HepG2 (cell line): ENCODE data around the gene ACSM5. TPM values are rescaled to one million over a fixed set of nuclear protein-coding genes. Genes with fewer than 3 reads are reported as not detected.

Experiments
- JUND ChIP-seq: sonication (generic); formaldehyde crosslinking; IDR thresholded peaks from 2 replicates; pipeline ENCODE4 v1.8.0; 2022; ENCODE audit warnings: mild to moderate bottlenecking, missing genetic modification reagents
- RFX5 ChIP-seq: IDR thresholded peaks from 2 replicates; pipeline ENCODE4 v1.6.1; 2011; ENCODE audit warnings: low read depth, low read length, improper control_type of control experiment
- SETDB1 ChIP-seq: sonication (generic); formaldehyde crosslinking; IDR thresholded peaks from 2 replicates; pipeline ENCODE4 v1.5.1; 2020; ENCODE audit warnings: missing genetic modification reagents, mild to moderate bottlenecking, borderline replicate concordance
- SMARCC2 ChIP-seq: fragments of 450-650 bp; IDR thresholded peaks from 2 replicates; pipeline ENCODE4 v1.6.1; 2017; ENCODE audit warnings: antibody characterized with exemption, mild to moderate bottlenecking
- SP140L ChIP-seq: sonication (generic); formaldehyde crosslinking; IDR thresholded peaks from 2 replicates; pipeline ENCODE4 v1.4.0; 2020; ENCODE audit warnings: missing genetic modification reagents, borderline replicate concordance
- ZBTB42 ChIP-seq: sonication (generic); formaldehyde crosslinking; IDR thresholded peaks from 2 replicates; pipeline ENCODE4 v1.5.0; 2020; ENCODE audit warnings: mild to moderate bottlenecking, missing genetic modification reagents
- ZNF263 ChIP-seq: sonication (generic); formaldehyde crosslinking; IDR thresholded peaks from 2 replicates; pipeline ENCODE4 v1.4.0; 2020; ENCODE audit warnings: missing genetic modification reagents
- ZNF274 ChIP-seq: sonication (generic); formaldehyde crosslinking; IDR thresholded peaks from 2 replicates; pipeline ENCODE4 v1.5.1; 2020; ENCODE audit warnings: mild to moderate bottlenecking, missing genetic modification reagents
- ZNF703 ChIP-seq: sonication (generic); formaldehyde crosslinking; IDR thresholded peaks from 2 replicates; pipeline ENCODE4 v1.5.1; 2020; ENCODE audit warnings: missing genetic modification reagents, mild to moderate bottlenecking, moderate library complexity, borderline replicate concordance
- ZNF724P ChIP-seq: sonication (generic); formaldehyde crosslinking; IDR thresholded peaks from 2 replicates; pipeline ENCODE4 v1.8.0; 2022; ENCODE audit warnings: missing genetic modification reagents, borderline replicate concordance
- ZNF891 ChIP-seq: sonication (generic); formaldehyde crosslinking; IDR thresholded peaks from 2 replicates; pipeline ENCODE4 v1.5.0; 2020; ENCODE audit warnings: mild to moderate bottlenecking, missing genetic modification reagents
- polyA plus RNA-seq, 8 experiments: library from polyadenylated mRNA; depleted of rRNA in 3 of 8; stranded (reverse) in 7 of 8; unstranded in 1 of 8; fragments of >200 nt; fragmentation: Illumina TruSeq in 4 of 8; extraction: Trizol in 4 of 8; gene quantifications; 2 replicates each; pipeline versions ENCODE4 v1.2.1 to v1.2.3, GENCODE V29; 2011 to 2016; ENCODE audit warnings: low read depth in 4 of 8, missing spikeins in 1 of 8, mixed read lengths in 1 of 8; ENCODE audit not compliant: insufficient read depth in 1 of 8
- total RNA-seq, 5 experiments: library from RNA; depleted of rRNA; stranded (reverse); fragments of >200 nt; fragmentation: Illumina TruSeq; extraction: Trizol; gene quantifications; 2 replicates each; pipeline ENCODE4 v1.2.3, GENCODE V29; 2016; ENCODE audit warnings: low read depth in 1 of 5
- TF ChIP-seq, protein P1 (sequence below): sonication (generic); formaldehyde crosslinking; IDR thresholded peaks from 2 replicates; pipeline ENCODE4 v1.5.0; 2020; ENCODE audit warnings: mild to moderate bottlenecking, missing genetic modification reagents, borderline replicate concordance
- TF ChIP-seq, protein P2 (sequence below): sonication (generic); formaldehyde crosslinking; IDR thresholded peaks from 2 replicates; pipeline ENCODE4 v1.4.0; 2020; ENCODE audit warnings: missing genetic modification reagents
- TF ChIP-seq, protein P3 (sequence below): sonication (generic); formaldehyde crosslinking; IDR thresholded peaks from 2 replicates; pipeline ENCODE4 v1.4.0; 2020; ENCODE audit warnings: missing genetic modification reagents
- TF ChIP-seq, protein P4 (sequence below): sonication (generic); formaldehyde crosslinking; IDR thresholded peaks from 2 replicates; pipeline ENCODE4 v1.5.1; 2020; ENCODE audit warnings: mild to moderate bottlenecking, moderate library complexity, missing genetic modification reagents

The ACSM5 gene
- total and polyA plus RNA-seq, 2 of the 13 experiments (the other 11 are each of a cell fraction or from before 2014, with no cell fraction given) = 9.1 to 15.0 TPM

DNA sequence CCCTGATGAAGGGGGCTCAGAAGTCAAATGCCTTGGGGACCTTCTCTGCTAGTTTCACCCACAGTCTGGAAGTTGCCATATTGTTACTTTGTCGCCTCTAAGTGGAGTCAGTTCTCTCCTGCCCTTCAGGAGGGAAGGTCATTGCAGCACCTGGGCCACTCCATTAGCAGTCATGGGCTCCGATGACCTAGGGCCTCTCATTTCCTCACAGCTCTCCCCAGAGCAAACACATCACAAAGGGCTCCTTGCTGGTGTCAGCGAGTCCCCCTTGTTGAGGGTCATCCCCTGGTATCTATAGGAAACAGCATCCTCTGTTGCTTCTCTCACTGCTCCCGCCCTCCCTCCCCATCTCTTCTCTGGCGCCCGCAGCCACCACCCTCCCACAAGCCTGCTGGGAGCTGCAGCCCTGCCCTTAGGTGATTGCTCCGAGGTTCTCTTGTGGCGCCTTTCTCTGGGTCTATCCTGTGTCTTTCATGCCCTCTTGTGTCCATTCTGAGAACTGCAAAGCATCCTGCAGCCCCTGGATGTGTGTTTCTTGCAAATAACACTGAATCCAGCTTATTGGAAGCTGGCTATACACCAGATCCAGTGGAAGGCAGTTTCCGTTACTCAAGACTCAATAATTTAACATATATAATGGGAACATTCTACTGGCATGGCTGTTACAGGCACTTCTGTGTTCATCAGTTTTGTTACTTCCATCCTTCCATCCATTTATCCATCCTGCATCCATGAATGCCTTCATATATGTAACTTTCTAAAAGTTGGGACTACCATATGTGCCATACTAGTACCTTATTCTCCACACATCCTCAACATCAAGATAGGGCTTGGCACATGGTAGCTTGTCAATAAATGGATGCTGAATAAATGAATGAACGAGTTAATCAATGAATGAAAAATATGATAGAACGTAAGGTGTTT lies 26.0 kb upstream of the ACSM5 start (continued):
- TF ChIP-seq, protein P1, sequence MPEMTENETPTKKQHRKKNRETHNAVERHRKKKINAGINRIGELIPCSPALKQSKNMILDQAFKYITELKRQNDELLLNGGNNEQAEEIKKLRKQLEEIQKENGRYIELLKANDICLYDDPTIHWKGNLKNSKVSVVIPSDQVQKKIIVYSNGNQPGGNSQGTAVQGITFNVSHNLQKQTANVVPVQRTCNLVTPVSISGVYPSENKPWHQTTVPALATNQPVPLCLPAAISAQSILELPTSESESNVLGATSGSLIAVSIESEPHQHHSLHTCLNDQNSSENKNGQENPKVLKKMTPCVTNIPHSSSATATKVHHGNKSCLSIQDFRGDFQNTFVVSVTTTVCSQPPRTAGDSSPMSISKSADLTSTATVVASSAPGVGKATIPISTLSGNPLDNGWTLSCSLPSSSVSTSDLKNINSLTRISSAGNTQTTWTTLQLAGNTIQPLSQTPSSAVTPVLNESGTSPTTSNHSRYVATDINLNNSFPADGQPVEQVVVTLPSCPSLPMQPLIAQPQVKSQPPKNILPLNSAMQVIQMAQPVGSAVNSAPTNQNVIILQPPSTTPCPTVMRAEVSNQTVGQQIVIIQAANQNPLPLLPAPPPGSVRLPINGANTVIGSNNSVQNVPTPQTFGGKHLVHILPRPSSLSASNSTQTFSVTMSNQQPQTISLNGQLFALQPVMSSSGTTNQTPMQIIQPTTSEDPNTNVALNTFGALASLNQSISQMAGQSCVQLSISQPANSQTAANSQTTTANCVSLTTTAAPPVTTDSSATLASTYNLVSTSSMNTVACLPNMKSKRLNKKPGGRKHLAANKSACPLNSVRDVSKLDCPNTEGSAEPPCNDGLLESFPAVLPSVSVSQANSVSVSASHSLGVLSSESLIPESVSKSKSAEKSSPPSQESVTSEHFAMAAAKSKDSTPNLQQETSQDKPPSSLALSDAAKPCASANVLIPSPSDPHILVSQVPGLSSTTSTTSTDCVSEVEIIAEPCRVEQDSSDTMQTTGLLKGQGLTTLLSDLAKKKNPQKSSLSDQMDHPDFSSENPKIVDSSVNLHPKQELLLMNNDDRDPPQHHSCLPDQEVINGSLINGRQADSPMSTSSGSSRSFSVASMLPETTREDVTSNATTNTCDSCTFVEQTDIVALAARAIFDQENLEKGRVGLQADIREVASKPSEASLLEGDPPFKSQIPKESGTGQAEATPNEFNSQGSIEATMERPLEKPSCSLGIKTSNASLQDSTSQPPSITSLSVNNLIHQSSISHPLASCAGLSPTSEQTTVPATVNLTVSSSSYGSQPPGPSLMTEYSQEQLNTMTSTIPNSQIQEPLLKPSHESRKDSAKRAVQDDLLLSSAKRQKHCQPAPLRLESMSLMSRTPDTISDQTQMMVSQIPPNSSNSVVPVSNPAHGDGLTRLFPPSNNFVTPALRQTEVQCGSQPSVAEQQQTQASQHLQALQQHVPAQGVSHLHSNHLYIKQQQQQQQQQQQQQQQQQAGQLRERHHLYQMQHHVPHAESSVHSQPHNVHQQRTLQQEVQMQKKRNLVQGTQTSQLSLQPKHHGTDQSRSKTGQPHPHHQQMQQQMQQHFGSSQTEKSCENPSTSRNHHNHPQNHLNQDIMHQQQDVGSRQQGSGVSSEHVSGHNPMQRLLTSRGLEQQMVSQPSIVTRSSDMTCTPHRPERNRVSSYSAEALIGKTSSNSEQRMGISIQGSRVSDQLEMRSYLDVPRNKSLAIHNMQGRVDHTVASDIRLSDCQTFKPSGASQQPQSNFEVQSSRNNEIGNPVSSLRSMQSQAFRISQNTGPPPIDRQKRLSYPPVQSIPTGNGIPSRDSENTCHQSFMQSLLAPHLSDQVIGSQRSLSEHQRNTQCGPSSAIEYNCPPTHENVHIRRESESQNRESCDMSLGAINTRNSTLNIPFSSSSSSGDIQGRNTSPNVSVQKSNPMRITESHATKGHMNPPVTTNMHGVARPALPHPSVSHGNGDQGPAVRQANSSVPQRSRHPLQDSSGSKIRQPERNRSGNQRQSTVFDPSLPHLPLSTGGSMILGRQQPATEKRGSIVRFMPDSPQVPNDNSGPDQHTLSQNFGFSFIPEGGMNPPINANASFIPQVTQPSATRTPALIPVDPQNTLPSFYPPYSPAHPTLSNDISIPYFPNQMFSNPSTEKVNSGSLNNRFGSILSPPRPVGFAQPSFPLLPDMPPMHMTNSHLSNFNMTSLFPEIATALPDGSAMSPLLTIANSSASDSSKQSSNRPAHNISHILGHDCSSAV = no peak
- TF ChIP-seq ZNF703 (CRISPR knock-in tag) = no peak
- TF ChIP-seq, protein P2, sequence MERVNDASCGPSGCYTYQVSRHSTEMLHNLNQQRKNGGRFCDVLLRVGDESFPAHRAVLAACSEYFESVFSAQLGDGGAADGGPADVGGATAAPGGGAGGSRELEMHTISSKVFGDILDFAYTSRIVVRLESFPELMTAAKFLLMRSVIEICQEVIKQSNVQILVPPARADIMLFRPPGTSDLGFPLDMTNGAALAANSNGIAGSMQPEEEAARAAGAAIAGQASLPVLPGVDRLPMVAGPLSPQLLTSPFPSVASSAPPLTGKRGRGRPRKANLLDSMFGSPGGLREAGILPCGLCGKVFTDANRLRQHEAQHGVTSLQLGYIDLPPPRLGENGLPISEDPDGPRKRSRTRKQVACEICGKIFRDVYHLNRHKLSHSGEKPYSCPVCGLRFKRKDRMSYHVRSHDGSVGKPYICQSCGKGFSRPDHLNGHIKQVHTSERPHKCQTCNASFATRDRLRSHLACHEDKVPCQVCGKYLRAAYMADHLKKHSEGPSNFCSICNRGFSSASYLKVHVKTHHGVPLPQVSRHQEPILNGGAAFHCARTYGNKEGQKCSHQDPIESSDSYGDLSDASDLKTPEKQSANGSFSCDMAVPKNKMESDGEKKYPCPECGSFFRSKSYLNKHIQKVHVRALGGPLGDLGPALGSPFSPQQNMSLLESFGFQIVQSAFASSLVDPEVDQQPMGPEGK = peak; percentile 30; the same call in 1 of the 2 replicates
- no peak for TF ChIP-seq ZNF263 (CRISPR knock-in tag)
- TF ChIP-seq, protein P3, sequence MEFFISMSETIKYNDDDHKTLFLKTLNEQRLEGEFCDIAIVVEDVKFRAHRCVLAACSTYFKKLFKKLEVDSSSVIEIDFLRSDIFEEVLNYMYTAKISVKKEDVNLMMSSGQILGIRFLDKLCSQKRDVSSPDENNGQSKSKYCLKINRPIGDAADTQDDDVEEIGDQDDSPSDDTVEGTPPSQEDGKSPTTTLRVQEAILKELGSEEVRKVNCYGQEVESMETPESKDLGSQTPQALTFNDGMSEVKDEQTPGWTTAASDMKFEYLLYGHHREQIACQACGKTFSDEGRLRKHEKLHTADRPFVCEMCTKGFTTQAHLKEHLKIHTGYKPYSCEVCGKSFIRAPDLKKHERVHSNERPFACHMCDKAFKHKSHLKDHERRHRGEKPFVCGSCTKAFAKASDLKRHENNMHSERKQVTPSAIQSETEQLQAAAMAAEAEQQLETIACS = no peak
- TF ChIP-seq JUND = 0 out of 2 replicates have a peak, but pooled peaks have one; percentile 21
- TF ChIP-seq, protein P4, sequence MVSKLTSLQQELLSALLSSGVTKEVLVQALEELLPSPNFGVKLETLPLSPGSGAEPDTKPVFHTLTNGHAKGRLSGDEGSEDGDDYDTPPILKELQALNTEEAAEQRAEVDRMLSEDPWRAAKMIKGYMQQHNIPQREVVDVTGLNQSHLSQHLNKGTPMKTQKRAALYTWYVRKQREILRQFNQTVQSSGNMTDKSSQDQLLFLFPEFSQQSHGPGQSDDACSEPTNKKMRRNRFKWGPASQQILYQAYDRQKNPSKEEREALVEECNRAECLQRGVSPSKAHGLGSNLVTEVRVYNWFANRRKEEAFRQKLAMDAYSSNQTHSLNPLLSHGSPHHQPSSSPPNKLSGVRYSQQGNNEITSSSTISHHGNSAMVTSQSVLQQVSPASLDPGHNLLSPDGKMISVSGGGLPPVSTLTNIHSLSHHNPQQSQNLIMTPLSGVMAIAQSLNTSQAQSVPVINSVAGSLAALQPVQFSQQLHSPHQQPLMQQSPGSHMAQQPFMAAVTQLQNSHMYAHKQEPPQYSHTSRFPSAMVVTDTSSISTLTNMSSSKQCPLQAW (CRISPR knock-in tag) = peak; percentile 52; the same call in 1 of the 2 replicates
- TF ChIP-seq ZNF891 (CRISPR knock-in tag) = no peak
- no peak for TF ChIP-seq SP140L
- no peak for TF ChIP-seq SMARCC2
- TF ChIP-seq ZBTB42 = no peak; the same call in 1 of the 2 replicates
- no peak for TF ChIP-seq ZNF724P
- no peak for TF ChIP-seq ZNF274 (CRISPR knock-in tag)
- TF ChIP-seq SETDB1 (CRISPR knock-in tag) = no peak
- no peak for TF ChIP-seq RFX5
